Caco-2 (cell line): ENCODE measurements around the gene AGL. TPM values are rescaled to one million over a fixed set of nuclear protein-coding genes. Genes with fewer than 3 reads are reported as not detected.

ENCODE experiments used
- BruUV-seq: library from RNA; stranded (reverse); fragments of 400-500 nt; replicated peaks from 2 replicates; lab custom pipeline; 2021; lab: Mats Ljungman, UMichigan
- CTCF ChIA-PET: fragments of 300-600 bp; sonication (Branson Sonifier 250); formaldehyde crosslinking; loops from one replicate; lab custom pipeline; 2022; ENCODE audit warnings: antibody characterized with exemption; lab: Charles Lee
- POLR2A ChIA-PET: fragments of 300-600 bp; sonication (Branson Sonifier 250); formaldehyde crosslinking; loops from one replicate; lab custom pipeline; 2022; ENCODE audit warnings: antibody characterized with exemption; lab: Charles Lee
- DNase-seq, 2 experiments: peaks; one replicate each; pipeline versions ENCODE4 v3.0.0 to v3.0.0-alpha.2; 2020 to 2022
- H3K27me3 ChIP-seq: replicated peaks from 2 replicates; pipeline ENCODE4 v1.6.0; 2011; ENCODE audit warnings: low read length; ENCODE audit not compliant: control insufficient read depth, insufficient read depth
- H3K36me3 ChIP-seq: 2 replicates; pipeline ENCODE4 v1.5.1; 2011; ENCODE audit warnings: low read length; ENCODE audit not compliant: control insufficient read depth, insufficient read depth
- H3K4me1 ChIP-seq: fragments of 250-450 bp; sonication (Bioruptor Pico); 2 replicates; pipeline ENCODE4 v1.5.1; 2020; ENCODE audit warnings: mild to moderate bottlenecking
- H3K4me3 ChIP-seq: 2 replicates; pipeline ENCODE4 v1.5.1; 2011; ENCODE audit warnings: low read depth, mild to moderate bottlenecking, control low read depth, low read length
- H3K9me3 ChIP-seq: fragments of 250-450 bp; sonication (Bioruptor Pico); 2 replicates; pipeline ENCODE4 v1.5.1; 2020; ENCODE audit warnings: mild to moderate bottlenecking, moderate library complexity
- H3K27ac Mint-ChIP-seq: one replicate; pipeline ENCODE4 v1.8.0; 2022; ENCODE audit warnings: mixed read lengths; ENCODE audit not compliant: unreplicated experiment
- H3K27me3 Mint-ChIP-seq: one replicate; pipeline ENCODE4 v1.8.0; 2022; ENCODE audit warnings: mixed read lengths; ENCODE audit not compliant: insufficient read depth, unreplicated experiment
- H3K36me3 Mint-ChIP-seq: one replicate; pipeline ENCODE4 v1.8.0; 2022; ENCODE audit warnings: mild to moderate bottlenecking, mixed read lengths; ENCODE audit not compliant: insufficient read depth, unreplicated experiment
- H3K4me1 Mint-ChIP-seq: one replicate; pipeline ENCODE4 v1.8.0; 2022; ENCODE audit warnings: low read depth, mixed read lengths; ENCODE audit not compliant: unreplicated experiment
- H3K4me3 Mint-ChIP-seq: one replicate; pipeline ENCODE4 v1.8.0; 2022; ENCODE audit warnings: mild to moderate bottlenecking, moderate library complexity, mixed read lengths; ENCODE audit not compliant: unreplicated experiment
- H3K9me3 Mint-ChIP-seq: one replicate; pipeline ENCODE4 v1.8.0; 2022; ENCODE audit warnings: mixed read lengths; ENCODE audit not compliant: unreplicated experiment
- CTCF ChIP-seq, 2 experiments: fragments of 200-600 bp in 1 of 2; IDR thresholded peaks; 1 replicate in 1 of 2; 2 replicates in 1 of 2; pipeline versions ENCODE4 v1.5.1 to v1.8.0; 2011 to 2022; ENCODE audit warnings: antibody characterized with exemption in 1 of 2, control low read depth in 1 of 2, inconsistent platforms in 1 of 2, low read depth in 1 of 2, low read length in 1 of 2, mild to moderate bottlenecking in 1 of 2, moderate library complexity in 1 of 2; ENCODE audit not compliant: insufficient read depth in 1 of 2, severe bottlenecking in 1 of 2, unreplicated experiment in 1 of 2
- intact Hi-C: fragments of 100-400 bp; cut with micrococcal nuclease; formaldehyde crosslinking; loops from one replicate; pipeline ENCODE4 v1.10.0; 2022; ENCODE audit not compliant: unreplicated experiment
- total RNA-seq: library from RNA; stranded (reverse); gene quantifications from 2 replicates; pipeline ENCODE4 v1.2.3, GENCODE V29; 2022

Gene AGL
- total RNA-seq, 1 experiment from 2014 or later: 23.6 TPM

GRCh38 chr1:99820546-99820945 is 29.6 kb upstream of the AGL start:
- POLR2A ChIA-PET: no interaction called here
- H3K36me3 Mint-ChIP-seq: no peaks in the 10 kb centered on the region
- no peaks in the 10 kb centered on the region for H3K9me3 Mint-ChIP-seq
- H3K4me3 Mint-ChIP-seq: no peak overlapping the region
- peaks cover 6% of the 10 kb centered on the region for H3K4me1 Mint-ChIP-seq
- Histone ChIP-seq H3K36me3 (no peaks in the 10 kb centered on the region), H3K27me3 (no peaks in the 10 kb centered on the region), H3K4me1 (no peaks in the 10 kb centered on the region), H3K9me3 (no peaks in the 10 kb centered on the region), H3K4me3 (no peak overlapping the region)
- TF ChIP-seq CTCF (IDR thresholded peaks at IDR 0.05; ENCODE audit: insufficient read depth in 1 of 2, low read depth in 1 of 2, low read length in 1 of 2, severe bottlenecking in 1 of 2, unreplicated experiment in 1 of 2): no peak
- no TSS peak for BruUV-seq
- CTCF ChIA-PET: no interaction called here
- DNase-seq: no peak
- no peaks in the 10 kb centered on the region for H3K27me3 Mint-ChIP-seq
- no peak overlapping the region for H3K27ac Mint-ChIP-seq
- intact Hi-C loops: no loop called here

- H3K4me3 ChIP-seq: no peak overlapping the region
- H3K27me3 ChIP-seq: no peaks in the 10 kb centered on the region
- Mint-ChIP-seq H3K27me3 (no peaks in the 10 kb centered on the region), H3K36me3 (no peaks in the 10 kb centered on the region), H3K27ac (no peak overlapping the region), H3K9me3 (peaks cover 12% of the 10 kb centered on the region), H3K4me1 (peaks cover 19% of the 10 kb centered on the region), H3K4me3 (no peak overlapping the region)
- TF ChIP-seq CTCF (IDR thresholded peaks at IDR 0.05; ENCODE audit: insufficient read depth in 1 of 2, low read depth in 1 of 2, low read length in 1 of 2, severe bottlenecking in 1 of 2, unreplicated experiment in 1 of 2): no peak
- CTCF ChIA-PET: no interaction called here
- no peaks in the 10 kb centered on the region for H3K9me3 ChIP-seq
- POLR2A ChIA-PET: no interaction called here
- no peak for DNase-seq
- no peaks in the 10 kb centered on the region for H3K4me1 ChIP-seq
- intact Hi-C loops: no loop called here
- BruUV-seq: no TSS peak
- H3K36me3 ChIP-seq: no peaks in the 10 kb centered on the region
These were observed 25.1 kb upstream of the AGL start for GRCh38 chr1:99825098-99825497.

DNA sequence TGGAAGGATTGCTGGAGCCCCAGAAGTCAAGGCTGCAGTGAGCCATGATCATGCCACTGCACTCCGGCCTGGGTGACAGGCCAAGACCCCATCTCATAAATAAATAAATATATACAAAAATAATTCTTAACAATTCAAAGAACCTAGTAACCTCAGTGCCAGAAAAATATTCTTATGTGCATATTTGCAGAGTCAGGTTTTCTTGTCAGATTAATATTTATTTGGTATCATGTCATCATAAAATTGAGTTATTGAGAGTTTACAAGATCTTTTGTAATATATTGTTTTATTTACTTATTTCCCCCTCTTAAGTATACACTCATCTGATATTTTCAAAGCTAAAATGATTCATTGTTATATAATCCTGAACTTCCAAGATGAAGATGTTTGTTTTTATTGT is 24.5 kb upstream of the AGL start:
- Mint-ChIP-seq H3K9me3 (peaks cover 12% of the 10 kb centered on the region), H3K27ac (no peak overlapping the region), H3K4me1 (peaks cover 19% of the 10 kb centered on the region), H3K4me3 (no peak overlapping the region), H3K27me3 (no peaks in the 10 kb centered on the region), H3K36me3 (no peaks in the 10 kb centered on the region)
- POLR2A ChIA-PET: no interaction called here
- CTCF ChIA-PET: no interaction called here
- Histone ChIP-seq H3K9me3 (no peaks in the 10 kb centered on the region), H3K27me3 (no peaks in the 10 kb centered on the region), H3K36me3 (no peaks in the 10 kb centered on the region), H3K4me3 (no peak overlapping the region), H3K4me1 (no peaks in the 10 kb centered on the region)
- BruUV-seq: no TSS peak
- intact Hi-C loops: no loop called here
- no peak for TF ChIP-seq CTCF (IDR thresholded peaks at IDR 0.05; ENCODE audit: insufficient read depth in 1 of 2, low read depth in 1 of 2, low read length in 1 of 2, severe bottlenecking in 1 of 2, unreplicated experiment in 1 of 2)
- DNase-seq: no peak
